Measurements from ENCODE around the gene TRIM8. TPM values are rescaled to one million over a fixed set of nuclear protein-coding genes. Genes with fewer than 3 reads are reported as not detected.

Gene TRIM8
- total RNA-seq, 1 donor from 2014 or later: 219 TPM

GRCh38 chr10:102705531-102705930 lies 61.3 kb downstream of the TRIM8 start:
- H3K4me1 Mint-ChIP-seq (ENCODE audit: unreplicated experiment): no peaks in the 10 kb centered on the region
- H3K4me3 Mint-ChIP-seq (ENCODE audit: unreplicated experiment): no peak overlapping the region
- no peak overlapping the region for H3K27ac Mint-ChIP-seq (ENCODE audit: unreplicated experiment)
- no peaks in the 10 kb centered on the region for H3K27me3 Mint-ChIP-seq (ENCODE audit: unreplicated experiment)
- H3K36me3 Mint-ChIP-seq (ENCODE audit: low read depth, unreplicated experiment): no peaks in the 10 kb centered on the region
- H3K9me3 Mint-ChIP-seq (ENCODE audit: unreplicated experiment): no peaks in the 10 kb centered on the region
- no peak for DNase-seq (ENCODE audit: low spot score)
- TF ChIP-seq, protein P1, sequence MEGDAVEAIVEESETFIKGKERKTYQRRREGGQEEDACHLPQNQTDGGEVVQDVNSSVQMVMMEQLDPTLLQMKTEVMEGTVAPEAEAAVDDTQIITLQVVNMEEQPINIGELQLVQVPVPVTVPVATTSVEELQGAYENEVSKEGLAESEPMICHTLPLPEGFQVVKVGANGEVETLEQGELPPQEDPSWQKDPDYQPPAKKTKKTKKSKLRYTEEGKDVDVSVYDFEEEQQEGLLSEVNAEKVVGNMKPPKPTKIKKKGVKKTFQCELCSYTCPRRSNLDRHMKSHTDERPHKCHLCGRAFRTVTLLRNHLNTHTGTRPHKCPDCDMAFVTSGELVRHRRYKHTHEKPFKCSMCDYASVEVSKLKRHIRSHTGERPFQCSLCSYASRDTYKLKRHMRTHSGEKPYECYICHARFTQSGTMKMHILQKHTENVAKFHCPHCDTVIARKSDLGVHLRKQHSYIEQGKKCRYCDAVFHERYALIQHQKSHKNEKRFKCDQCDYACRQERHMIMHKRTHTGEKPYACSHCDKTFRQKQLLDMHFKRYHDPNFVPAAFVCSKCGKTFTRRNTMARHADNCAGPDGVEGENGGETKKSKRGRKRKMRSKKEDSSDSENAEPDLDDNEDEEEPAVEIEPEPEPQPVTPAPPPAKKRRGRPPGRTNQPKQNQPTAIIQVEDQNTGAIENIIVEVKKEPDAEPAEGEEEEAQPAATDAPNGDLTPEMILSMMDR (IDR thresholded peaks at IDR 0.05; ENCODE audit: unreplicated experiment): no peak

Other genes with a start within 250 kb of the TRIM8 start
- gene NFKB2, start 248.8 kb upstream of the TRIM8 start, total RNA-seq (ENCODE audit: unreplicated experiment): 14.2 TPM
- gene PSD, start 225.7 kb upstream of the TRIM8 start, total RNA-seq (ENCODE audit: unreplicated experiment): 0.31 TPM
- 8.7 TPM for gene FBXL15, start 223.6 kb upstream of the TRIM8 start, total RNA-seq (ENCODE audit: unreplicated experiment)
- gene CUEDC2, start 211.9 kb upstream of the TRIM8 start, total RNA-seq (ENCODE audit: unreplicated experiment): 72.9 TPM
- 0.18 TPM for gene C10orf95, start 192.9 kb upstream of the TRIM8 start, total RNA-seq (ENCODE audit: unreplicated experiment)
- 147 TPM for gene ACTR1A, start 141.8 kb upstream of the TRIM8 start, total RNA-seq (ENCODE audit: unreplicated experiment)
- gene SUFU, start 140.5 kb upstream of the TRIM8 start, total RNA-seq (ENCODE audit: unreplicated experiment): 44.4 TPM
- gene ARL3, start 69.9 kb downstream of the TRIM8 start, total RNA-seq (ENCODE audit: unreplicated experiment): 9.0 TPM
- 6.3 TPM for gene SFXN2, start 70.2 kb downstream of the TRIM8 start, total RNA-seq (ENCODE audit: unreplicated experiment)
- gene WBP1L, start 99.5 kb downstream of the TRIM8 start, total RNA-seq (ENCODE audit: unreplicated experiment): 49.4 TPM
- not detected for gene CYP17A1, start 192.9 kb downstream of the TRIM8 start, total RNA-seq (ENCODE audit: unreplicated experiment)
- gene BORCS7, start 209.8 kb downstream of the TRIM8 start, total RNA-seq (ENCODE audit: unreplicated experiment): 10.7 TPM
- gene AS3MT, start 225.0 kb downstream of the TRIM8 start, total RNA-seq (ENCODE audit: unreplicated experiment): 1.4 TPM

All from endothelial cell (in vitro differentiated cells).